HUES64 (cell line): Measurements from ENCODE around the gene KCNT1.

Source experiments
- H3K27ac ChIP-seq: 2 replicates; pipeline ENCODE4 v1.7.0; 2013; ENCODE audit warnings: low read depth, low read length, inconsistent platforms
- H3K27me3 ChIP-seq: 2 replicates; pipeline ENCODE4 v1.6.1; 2013; ENCODE audit warnings: mild to moderate bottlenecking, low read length; ENCODE audit not compliant: insufficient read depth
- H3K36me3 ChIP-seq: 2 replicates; pipeline ENCODE4 v1.6.1; 2013; ENCODE audit warnings: mild to moderate bottlenecking, low read length; ENCODE audit not compliant: insufficient read depth
- H3K4me1 ChIP-seq: 2 replicates; pipeline ENCODE4 v1.6.1; 2013; ENCODE audit warnings: mild to moderate bottlenecking, low read length, moderate library complexity; ENCODE audit not compliant: insufficient read depth
- H3K4me3 ChIP-seq: 2 replicates; pipeline ENCODE4 v1.5.1; 2013; ENCODE audit warnings: mild to moderate bottlenecking, low read length, moderate library complexity
- H3K9ac ChIP-seq: 2 replicates; pipeline ENCODE4 v1.6.1; 2013; ENCODE audit warnings: mild to moderate bottlenecking, low read depth, low read length
- H3K9me3 ChIP-seq: 2 replicates; pipeline ENCODE4 v1.6.1; 2013; ENCODE audit warnings: low read depth, low read length; ENCODE audit not compliant: insufficient read depth
- WGBS: fragments of 150-250, 120-280 bp; methylation state at CpG from one replicate; pipeline ENCODE4 v1.1.7; 2013; ENCODE audit warnings: missing lambda C conversion rate; 5-methylcytosine and 5-hydroxymethylcytosine counted together

The KCNT1 gene

GRCh38 chr9:135830496-135830895, 128.5 kb downstream of the KCNT1 start:
- H3K4me3 ChIP-seq: no peak overlapping the region
- no peak overlapping the region for H3K9ac ChIP-seq
- no peaks in the 10 kb centered on the region for H3K9me3 ChIP-seq
- peaks cover 17% of the 10 kb centered on the region for H3K36me3 ChIP-seq
- WGBS: 87% methylated on average over 1 of the region's 1 CpG
- no peak overlapping the region for H3K27ac ChIP-seq
- H3K27me3 ChIP-seq: no peaks in the 10 kb centered on the region
- no peaks in the 10 kb centered on the region for H3K4me1 ChIP-seq

GRCh38 chr9:135833864-135834263, 131.9 kb downstream of the KCNT1 start:
- Histone ChIP-seq H3K9me3 (no peaks in the 10 kb centered on the region), H3K4me3 (no peak overlapping the region), H3K27ac (no peak overlapping the region), H3K9ac (no peak overlapping the region), H3K4me1 (no peaks in the 10 kb centered on the region), H3K36me3 (peaks cover 10% of the 10 kb centered on the region; the same call in 1 of the 2 replicates), H3K27me3 (no peaks in the 10 kb centered on the region)
- 85% methylated on average over 3 of the region's 3 CpGs for WGBS

GRCh38 chr9:135835131-135835530, 133.1 kb downstream of the KCNT1 start:
- Histone ChIP-seq H3K4me1 (peaks cover 4% of the 10 kb centered on the region), H3K27me3 (no peaks in the 10 kb centered on the region), H3K9ac (no peak overlapping the region), H3K36me3 (peaks cover 5% of the 10 kb centered on the region; the same call in 1 of the 2 replicates), H3K9me3 (no peaks in the 10 kb centered on the region), H3K4me3 (no peak overlapping the region), H3K27ac (no peak overlapping the region)
- 94% methylated on average over 10 of the region's 10 CpGs for WGBS

GRCh38 chr9:135839516-135839915, 137.5 kb downstream of the KCNT1 start:
- peaks cover 14% of the 10 kb centered on the region for H3K4me1 ChIP-seq
- peaks cover 3% of the 10 kb centered on the region; the same call in 1 of the 2 replicates for H3K36me3 ChIP-seq
- no peaks in the 10 kb centered on the region for H3K27me3 ChIP-seq
- no peak overlapping the region for H3K27ac ChIP-seq
- H3K4me3 ChIP-seq: no peak overlapping the region
- no peak overlapping the region for H3K9ac ChIP-seq
- 93% methylated on average over 11 of the region's 11 CpGs for WGBS
- H3K9me3 ChIP-seq: peaks cover 3% of the 10 kb centered on the region; the same call in 1 of the 2 replicates

GRCh38 chr9:135840107-135840506, 138.1 kb downstream of the KCNT1 start:
- Histone ChIP-seq H3K9ac (no peak overlapping the region), H3K27ac (no peak overlapping the region), H3K27me3 (no peaks in the 10 kb centered on the region), H3K9me3 (peaks cover 3% of the 10 kb centered on the region; the same call in 1 of the 2 replicates), H3K4me1 (peaks cover 14% of the 10 kb centered on the region), H3K36me3 (no peaks in the 10 kb centered on the region; the same call in 1 of the 2 replicates), H3K4me3 (no peak overlapping the region)
- 91% methylated on average over 9 of the region's 9 CpGs for WGBS

- Histone ChIP-seq H3K36me3 (no peaks in the 10 kb centered on the region; the same call in 1 of the 2 replicates), H3K9me3 (peaks cover 3% of the 10 kb centered on the region; the same call in 1 of the 2 replicates), H3K4me1 (peaks cover 14% of the 10 kb centered on the region), H3K9ac (no peak overlapping the region), H3K27me3 (no peaks in the 10 kb centered on the region), H3K4me3 (no peak overlapping the region), H3K27ac (no peak overlapping the region)
- 95% methylated on average over 7 of the region's 7 CpGs for WGBS
Observed at GRCh38 chr9:135840539-135840938, 138.6 kb downstream of the KCNT1 start.
